Measurements from ENCODE around the gene HSFY1. TPM values are rescaled to one million over a fixed set of nuclear protein-coding genes. Genes with fewer than 3 reads are reported as not detected.

The HSFY1 gene, protein sequence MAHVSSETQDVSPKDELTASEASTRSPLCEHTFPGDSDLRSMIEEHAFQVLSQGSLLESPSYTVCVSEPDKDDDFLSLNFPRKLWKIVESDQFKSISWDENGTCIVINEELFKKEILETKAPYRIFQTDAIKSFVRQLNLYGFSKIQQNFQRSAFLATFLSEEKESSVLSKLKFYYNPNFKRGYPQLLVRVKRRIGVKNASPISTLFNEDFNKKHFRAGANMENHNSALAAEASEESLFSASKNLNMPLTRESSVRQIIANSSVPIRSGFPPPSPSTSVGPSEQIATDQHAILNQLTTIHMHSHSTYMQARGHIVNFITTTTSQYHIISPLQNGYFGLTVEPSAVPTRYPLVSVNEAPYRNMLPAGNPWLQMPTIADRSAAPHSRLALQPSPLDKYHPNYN
- not detected in 2 replicates for total RNA-seq

DNA sequence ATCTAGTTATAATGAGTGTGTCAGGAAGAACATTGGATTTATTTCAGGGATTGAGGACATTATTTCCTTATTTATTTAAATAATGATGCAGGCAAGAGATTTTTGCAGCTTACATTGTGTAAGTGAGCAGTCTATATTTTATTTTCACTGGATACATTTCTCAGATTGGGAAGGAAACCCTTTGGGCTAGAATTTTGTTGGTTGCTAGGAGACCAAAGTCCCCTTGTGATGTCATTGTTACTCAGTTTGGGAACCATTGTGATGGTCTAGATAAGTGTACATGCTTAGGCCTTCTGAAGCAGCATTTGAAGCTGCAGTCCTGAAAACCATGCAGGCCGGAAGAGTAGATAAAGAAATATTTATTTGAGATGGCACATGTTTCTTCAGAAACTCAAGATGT lies at the start of gene HSFY1:
HSFY1 (plus strand) TSS at position 301 of the 400 bp plus-strand sequence; CDS start at position 369, 68 bp downstream.

Other genes starting within 250 kb of the HSFY1 start
- under 0.01 TPM in 1 of 2 replicates, not detected in the other for gene HSFY2, start 227.0 kb downstream of the HSFY1 start, total RNA-seq